Spleen (tissue), 11 donors: ENCODE data around the gene TMEM245. TPM values are rescaled to one million over a fixed set of nuclear protein-coding genes. Genes with fewer than 3 reads are reported as not detected.

Experiments
- DNase-seq: peaks from one replicate; pipeline ENCODE4 v3.0.0-alpha.2; 2020
- H3K27ac ChIP-seq, 8 donors: fragments of 200-600 bp; sonication (generic) in 7 of 8; 1 replicate in 4 of 8; 2 replicates in 4 of 8; pipeline versions ENCODE4 v1.5.0 to v1.8.0; 2016 to 2021; ENCODE audit warnings: inconsistent platforms in 4 of 8, mild to moderate bottlenecking in 4 of 8, moderate library complexity in 1 of 8
- H3K27me3 ChIP-seq, 7 donors: fragments of 200-600 bp; sonication (generic) in 6 of 7; replicated peaks in 1 of 7; 1 replicate in 4 of 7; 2 replicates in 3 of 7; pipeline versions ENCODE4 v1.5.0 to v1.8.0; 2016 to 2021; ENCODE audit warnings: inconsistent platforms in 3 of 7, mild to moderate bottlenecking in 1 of 7
- H3K36me3 ChIP-seq, 6 donors: fragments of 200-600 bp; sonication (generic) in 5 of 6; 1 replicate in 4 of 6; 2 replicates in 2 of 6; pipeline versions ENCODE4 v1.5.0 to v1.8.0; 2016 to 2021; ENCODE audit warnings: inconsistent platforms in 2 of 6
- H3K4me1 ChIP-seq, 6 donors: fragments of 200-600 bp; sonication (generic) in 5 of 6; 1 replicate in 3 of 6; 2 replicates in 3 of 6; pipeline versions ENCODE4 v1.5.0 to v1.8.0; 2016 to 2021; ENCODE audit warnings: inconsistent platforms in 3 of 6
- H3K4me3 ChIP-seq, 8 donors: fragments of 200-600 bp; sonication (generic) in 7 of 8; 1 replicate in 4 of 8; 2 replicates in 4 of 8; pipeline versions ENCODE4 v1.5.0 to v1.8.0; 2016 to 2021; ENCODE audit warnings: inconsistent platforms in 4 of 8, mild to moderate bottlenecking in 4 of 8, moderate library complexity in 2 of 8
- H3K9me3 ChIP-seq, 8 donors: fragments of 200-600 bp; sonication (generic) in 7 of 8; 1 replicate in 4 of 8; 2 replicates in 4 of 8; pipeline versions ENCODE4 v1.5.0 to v1.8.0; 2016 to 2021; ENCODE audit warnings: inconsistent platforms in 4 of 8
- CTCF ChIP-seq, 11 experiments: fragments of 200-600 bp in 7 of 11; fragments of 450-650 bp in 4 of 11; sonication (generic) in 4 of 11; IDR thresholded peaks in 8 of 11; conservative IDR thresholded peaks in 3 of 11; 1 replicate in 7 of 11; 2 replicates in 4 of 11; pipeline versions ENCODE4 v1.4.0 to v1.8.0; 2016 to 2021; ENCODE audit warnings: antibody characterized with exemption in 11 of 11, inconsistent platforms in 4 of 11, mild to moderate bottlenecking in 1 of 11
- POLR2A ChIP-seq, 3 donors: fragments of 450-650 bp; IDR thresholded peaks; one replicate each; pipeline ENCODE4 v1.5.1; 2017; ENCODE audit warnings: antibody characterized with exemption in 3 of 3, mild to moderate bottlenecking in 1 of 3
- POLR2AphosphoS5 ChIP-seq, 3 donors: sonication (generic); formaldehyde crosslinking; IDR thresholded peaks; one replicate each; pipeline ENCODE4 v1.5.1; 2017; ENCODE audit warnings: antibody characterized with exemption in 3 of 3
- WGBS, 5 donors: extraction: QIAGEN DNeasy Blood & Tissue Kit in 3 of 5; methylation state at CpG; one replicate each; pipeline versions ENCODE4 v1.1.5 to v1.1.7; 2013 to 2018; 5-methylcytosine and 5-hydroxymethylcytosine counted together
- intact Hi-C: fragments of 100-400 bp; cut with DNase I; formaldehyde crosslinking; loops from one replicate; pipeline ENCODE4 v1.15.0; 2023; ENCODE audit warnings: low total_unique reads
- polyA plus RNA-seq, 3 donors: library from polyadenylated mRNA; stranded (reverse); fragments of 200-250 nt; gene quantifications; one replicate each; pipeline ENCODE4 v1.2.1, GENCODE V29; 2013
- total RNA-seq, 7 donors: library from RNA; depleted of rRNA in 3 of 7; stranded (reverse); fragments of >200 nt in 3 of 7; fragmentation: NEBNext Ultra II Directional in 4 of 7; extraction: Animal tissue kit (Norgen Biotek cat#: 25700) in 4 of 7; gene quantifications; one replicate each; pipeline versions ENCODE4 v1.1.0 to v1.2.1, GENCODE V29; 2016 to 2021
- donor health status: healthy with polysubstance abuse.
- donor health status: DM: no; HTN: no; CAD: no; lungs with moderate emphysema.
- donor health status: DM: no; HTN: no; CAD: no.
- donor health status: Bipolar disorder and iron deficiency.
- donor health status: healthy.
- donor health status: DM: no; HTN: no; CAD: no.
- donor health status: DM: yes; HTN: yes; CAD: no.

TMEM245 gene
- total and polyA plus RNA-seq, 10 donors = 3.2 to 71.6 (median 37.9) TPM

- Histone ChIP-seq H3K27ac (no peak overlapping the region), H3K9me3 (no peaks in the 10 kb centered on the region), H3K4me1 (no peaks in the 10 kb centered on the region), H3K36me3 (peaks cover 2 to 100% (median 77%) of the 10 kb centered on the region in 6 donors), H3K4me3 (no peak overlapping the region), H3K27me3 (no peaks in the 10 kb centered on the region)
- intact Hi-C loops = no loop called here
- WGBS, 5 donors = 86 to 100% (median 94%) methylated on average over 1 of the region's 1 CpG
- no peak for DNase-seq
- no peak for TF ChIP-seq POLR2A (IDR thresholded peaks at IDR 0.05)
- no peak for TF ChIP-seq CTCF (IDR thresholded peaks at IDR 0.05 in 8 of 11, conservative IDR thresholded peaks at IDR 0.05 in 3 of 11)
- no peak for TF ChIP-seq POLR2AphosphoS5 (IDR thresholded peaks at IDR 0.05)
Observed at GRCh38 chr9:109051733-109052132, 68.0 kb downstream of the TMEM245 start.

GRCh38 chr9:109050444-109050843, 69.3 kb downstream of the TMEM245 start:
- Histone ChIP-seq H3K9me3 (no peaks in the 10 kb centered on the region), H3K27me3 (no peaks in the 10 kb centered on the region), H3K4me1 (no peaks in the 10 kb centered on the region), H3K4me3 (no peak overlapping the region), H3K27ac (no peak overlapping the region), H3K36me3 (peaks cover 2 to 100% (median 74%) of the 10 kb centered on the region in 6 donors)
- TF ChIP-seq POLR2A (IDR thresholded peaks at IDR 0.05) = no peak
- no peak for TF ChIP-seq POLR2AphosphoS5 (IDR thresholded peaks at IDR 0.05)
- TF ChIP-seq CTCF (IDR thresholded peaks at IDR 0.05 in 8 of 11, conservative IDR thresholded peaks at IDR 0.05 in 3 of 11) = no peak
- WGBS, 5 donors = 80 to 81% (median 81%) methylated on average over 7 of the region's 7 CpGs
- DNase-seq = no peak
- intact Hi-C loops = no loop called here

- Histone ChIP-seq H3K4me1 (no peaks in the 10 kb centered on the region), H3K27ac (no peak overlapping the region), H3K27me3 (no peaks in the 10 kb centered on the region), H3K9me3 (no peaks in the 10 kb centered on the region), H3K36me3 (peaks cover 2 to 100% (median 69%) of the 10 kb centered on the region in 6 donors), H3K4me3 (no peak overlapping the region)
- no peak for TF ChIP-seq POLR2A (IDR thresholded peaks at IDR 0.05)
- 94 to 97% (median 96%) methylated on average over 3 of the region's 3 CpGs for WGBS, 5 donors
- intact Hi-C loops = no loop called here
- DNase-seq = no peak
Observed at GRCh38 chr9:109048822-109049221, 70.9 kb downstream of the TMEM245 start.

- H3K4me3 ChIP-seq = no peak overlapping the region
- 88 to 98% (median 95%) methylated on average over 2 of the region's 2 CpGs for WGBS, 5 donors
- TF ChIP-seq POLR2AphosphoS5 (IDR thresholded peaks at IDR 0.05) = no peak
- no peak for TF ChIP-seq POLR2A (IDR thresholded peaks at IDR 0.05)
- no peak for TF ChIP-seq CTCF (IDR thresholded peaks at IDR 0.05 in 8 of 11, conservative IDR thresholded peaks at IDR 0.05 in 3 of 11)
- H3K27ac ChIP-seq = no peak overlapping the region
- H3K4me1 ChIP-seq = no peaks in the 10 kb centered on the region
- no peak for DNase-seq
- peaks cover 0 to 9% (median 5%) of the 10 kb centered on the region in 8 donors for H3K9me3 ChIP-seq
- peaks cover 0 to 100% (median 65%) of the 10 kb centered on the region in 6 donors for H3K36me3 ChIP-seq
- intact Hi-C loops = no loop called here
- no peaks in the 10 kb centered on the region for H3K27me3 ChIP-seq
Observed at GRCh38 chr9:109047259-109047658, 72.5 kb downstream of the TMEM245 start.

GRCh38 chr9:109046346-109046745, 73.4 kb downstream of the TMEM245 start:
- no peak for DNase-seq
- intact Hi-C loops = no loop called here
- peaks cover 0 to 14% (median 7%) of the 10 kb centered on the region in 8 donors for H3K9me3 ChIP-seq
- WGBS, 5 donors = 81 to 93% (median 89%) methylated on average over 1 of the region's 1 CpG
- no peaks in the 10 kb centered on the region for H3K27me3 ChIP-seq
- TF ChIP-seq POLR2A (IDR thresholded peaks at IDR 0.05) (no peak), CTCF (IDR thresholded peaks at IDR 0.05 in 8 of 11, conservative IDR thresholded peaks at IDR 0.05 in 3 of 11) (no peak), POLR2AphosphoS5 (IDR thresholded peaks at IDR 0.05) (no peak)
- no peaks in the 10 kb centered on the region for H3K4me1 ChIP-seq
- peaks cover 0 to 100% (median 61%) of the 10 kb centered on the region in 6 donors for H3K36me3 ChIP-seq
- H3K4me3 ChIP-seq = no peak overlapping the region
- no peak overlapping the region for H3K27ac ChIP-seq
